GM08714 (cell line): ENCODE results near the gene ZNF205.
"Not testable (repeated sequence)": the region's sequence is repeated elsewhere in the genome, so short reads cannot be mapped to it uniquely, and the experiment has no call there.

Experiments used
- H3K4me3 ChIP-seq: fragments of 200-500 bp; sonication (Bioruptor generic); 2 replicates; pipeline ENCODE4 v1.5.1; 2014; ENCODE audit warnings: mild to moderate bottlenecking, low read length, inconsistent platforms
- ZNF274 ChIP-seq: IDR thresholded peaks from 2 replicates; pipeline ENCODE4 v1.6.1; 2012; ENCODE audit warnings: mild to moderate bottlenecking, low read depth, low read length

ZNF205 gene

DNA sequence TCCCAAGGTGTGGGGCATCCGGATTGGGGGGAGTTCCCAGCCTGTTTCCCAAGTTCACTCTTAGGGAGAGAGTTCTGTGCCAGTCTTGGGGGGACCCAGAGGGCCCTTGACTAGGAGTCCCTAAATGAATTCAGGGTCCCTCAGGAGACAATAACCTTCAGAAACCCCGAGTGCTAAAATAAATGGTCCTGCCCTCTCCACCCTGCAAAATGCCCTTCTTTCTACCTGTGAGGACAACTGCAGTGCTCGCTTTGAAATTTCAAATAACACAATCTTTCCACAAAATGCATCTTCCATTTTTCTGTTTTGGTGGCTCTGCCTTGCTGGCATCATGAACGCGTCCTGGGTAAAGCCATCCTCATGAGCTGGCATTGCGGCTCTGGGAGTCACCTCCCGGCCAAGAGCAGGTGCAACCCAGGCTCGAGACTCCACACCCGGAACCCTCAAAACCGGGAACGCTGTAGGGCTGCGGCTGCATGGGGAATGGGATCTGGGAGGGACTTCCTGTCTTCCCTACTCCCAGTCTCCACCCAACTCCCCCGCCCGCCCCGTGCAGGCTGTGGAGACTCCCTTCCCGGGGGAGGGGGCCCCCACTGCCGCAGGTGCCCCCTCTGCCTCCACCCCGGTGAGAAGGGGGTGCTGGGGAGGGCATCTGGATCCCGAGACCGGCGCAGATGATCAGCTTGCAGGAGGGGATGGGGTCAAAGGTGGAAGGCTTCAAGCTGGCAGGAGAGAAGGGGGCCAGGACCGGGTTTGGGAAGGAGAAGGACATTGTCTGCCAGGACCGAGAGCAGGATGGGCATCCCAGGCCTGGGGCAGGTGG lies at the start of gene ZNF205:
Gene ZNF205, plus strand, starts transcription at position 529 of the 823 bp plus-strand sequence. CDS start 845 bp downstream, outside the sequence.
- TF ChIP-seq ZNF274: no peak
- H3K4me3 ChIP-seq: peak within 1 kb of the TSS; percentile 61

DNA sequence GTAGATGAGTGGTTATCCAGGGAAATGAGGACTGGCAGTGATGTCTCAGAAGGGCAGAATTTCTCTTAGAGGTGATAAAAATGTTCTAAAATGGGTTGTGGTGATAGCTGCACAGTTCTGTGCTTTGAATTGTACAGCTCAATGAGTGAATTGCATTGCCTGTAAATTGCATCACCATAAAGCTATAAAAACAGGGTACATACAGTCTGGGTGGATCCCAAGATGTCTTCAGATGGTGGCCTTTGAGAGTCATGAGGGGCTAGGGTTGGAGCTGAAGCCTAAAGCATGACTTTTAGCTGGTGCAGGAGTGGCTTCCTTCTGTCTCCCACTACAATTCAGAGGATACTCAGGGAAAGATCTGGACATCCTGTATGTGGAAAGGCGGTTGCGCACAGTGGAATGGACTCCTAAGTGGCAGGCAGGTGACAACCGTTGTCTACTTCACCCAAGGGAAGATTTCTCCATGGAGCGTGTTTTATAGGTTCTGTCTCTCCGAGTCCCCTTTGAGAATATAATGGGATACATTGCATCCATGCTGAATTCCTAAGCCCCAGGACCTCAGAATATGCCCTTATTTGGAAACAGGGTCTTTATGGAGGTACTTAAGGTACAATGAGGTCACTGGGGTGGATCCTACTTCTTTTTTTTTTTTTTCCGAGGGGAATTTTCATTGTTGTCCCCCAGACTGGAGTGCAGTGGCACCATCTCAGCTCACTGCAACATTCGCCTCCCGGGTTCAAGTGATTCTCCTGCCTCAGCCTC lies 48.6 kb upstream of the ZNF205 start:
- no peak for TF ChIP-seq ZNF274
- H3K4me3 ChIP-seq: no peak overlapping the region

DNA sequence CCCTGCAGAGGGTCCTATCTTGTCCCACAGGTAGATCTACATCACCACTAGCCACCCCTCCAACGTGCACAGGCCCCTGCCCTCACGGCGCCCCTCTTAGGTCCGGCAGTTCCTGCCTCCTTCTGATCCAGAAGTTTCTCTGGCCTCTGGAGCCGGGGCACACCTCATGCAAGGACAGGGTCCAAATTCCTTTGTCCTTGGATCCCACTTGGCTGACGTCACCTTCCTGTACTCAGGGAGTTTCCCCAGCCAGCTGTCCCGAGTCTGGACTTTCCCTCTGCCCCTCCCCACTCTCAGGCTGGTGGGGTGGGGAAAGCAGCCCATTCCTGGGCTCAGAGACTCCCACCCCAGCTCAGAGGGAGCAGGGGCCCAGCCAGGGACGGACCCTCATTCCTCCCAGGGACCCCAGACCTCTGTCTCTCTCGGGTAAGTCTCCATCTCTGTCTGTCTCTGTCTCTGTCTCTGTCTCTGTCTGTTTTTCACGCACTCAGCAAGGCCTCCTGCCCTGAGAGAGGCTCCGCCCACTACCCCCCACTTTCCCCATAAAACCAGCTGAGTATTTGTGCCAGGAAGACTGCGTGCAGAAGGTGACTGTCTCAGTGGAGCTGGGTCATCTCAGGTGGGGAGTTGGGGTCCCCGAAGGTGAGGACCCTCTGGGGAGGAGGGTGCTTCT lies 47.2 kb upstream of the ZNF205 start, which contains the start of gene IL32:
Gene IL32, plus strand, starts transcription at position 572 of the 673 bp plus-strand sequence. CDS start 172 bp downstream, outside the sequence.
- peak within 1 kb of the TSS; percentile 19; the same call in 1 of the 2 replicates for H3K4me3 ChIP-seq
- TF ChIP-seq ZNF274: no peak

DNA sequence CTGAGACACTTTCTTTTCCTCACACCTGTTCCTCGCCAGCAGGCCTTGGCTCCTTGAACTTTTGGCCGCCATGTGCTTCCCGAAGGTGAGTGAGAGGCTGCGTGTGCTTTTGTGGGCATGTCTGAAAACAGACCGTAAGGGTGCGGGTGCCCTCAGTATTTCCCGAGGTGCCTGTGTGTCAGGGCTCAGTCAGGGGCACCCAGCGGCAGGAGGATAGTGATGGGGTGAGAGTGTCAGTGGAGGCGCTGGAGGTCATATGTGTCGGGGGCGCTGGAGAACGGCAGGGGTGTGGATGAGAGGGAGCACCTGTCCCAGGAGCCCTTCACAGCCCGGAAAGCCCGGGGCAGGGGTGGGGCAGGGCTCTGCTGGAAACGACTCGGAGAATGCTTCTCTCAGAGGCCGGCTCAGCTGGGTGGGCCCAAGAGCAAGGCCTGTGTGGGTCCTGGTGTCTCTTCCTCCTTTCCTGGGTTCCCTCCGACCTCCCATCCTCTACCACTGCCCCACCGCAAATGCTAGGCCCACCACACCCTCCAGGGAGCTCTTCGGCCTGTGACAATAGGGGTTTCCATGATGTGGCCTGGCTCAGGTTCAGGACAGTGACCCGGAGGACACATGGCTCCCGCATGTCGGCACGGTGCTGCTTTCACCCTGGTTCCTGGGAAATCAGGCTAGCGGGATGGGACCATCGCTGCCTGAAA lies 46.5 kb upstream of the ZNF205 start:
- no peak for TF ChIP-seq ZNF274
- peak overlapping the region; percentile 19; the same call in 1 of the 2 replicates for H3K4me3 ChIP-seq

DNA sequence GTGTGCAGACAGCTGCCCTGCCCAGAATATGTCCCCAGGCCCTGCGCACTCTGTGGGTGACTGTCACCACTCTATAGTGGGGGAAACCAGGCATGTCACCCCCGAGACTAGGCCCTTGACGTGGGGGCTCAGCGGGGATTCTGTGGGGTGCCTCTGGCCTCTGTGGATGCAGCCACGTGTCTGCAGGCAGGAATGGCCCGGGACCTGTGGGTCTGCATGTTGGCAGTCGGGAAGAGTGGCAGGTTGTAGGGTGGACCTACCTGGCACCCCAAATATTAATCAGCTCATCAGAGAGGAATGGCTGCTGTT lies 46.0 kb upstream of the ZNF205 start:
- peak overlapping the region; percentile 19; the same call in 1 of the 2 replicates for H3K4me3 ChIP-seq
- no peak for TF ChIP-seq ZNF274

DNA sequence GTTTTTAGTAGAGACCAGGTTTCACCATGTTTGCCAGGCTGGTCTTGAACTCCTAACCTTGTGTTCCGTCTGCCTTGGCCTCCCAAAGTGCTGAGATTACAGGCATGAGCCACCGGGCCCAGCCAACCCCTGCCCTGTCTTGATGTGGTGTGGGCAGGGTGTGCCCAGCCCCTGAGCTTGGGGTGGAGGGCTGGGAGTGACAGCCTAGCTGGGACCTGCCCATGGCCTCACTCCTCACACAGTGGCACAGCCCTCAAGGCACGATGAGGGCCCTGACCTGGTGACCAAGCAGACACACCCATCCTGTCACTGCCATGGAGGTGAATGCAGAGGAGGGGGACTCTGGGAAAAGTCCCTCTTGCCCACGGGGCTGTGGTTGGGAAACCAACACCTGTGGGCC lies 43.9 kb upstream of the ZNF205 start:
- no peak for TF ChIP-seq ZNF274
- H3K4me3 ChIP-seq: no peak overlapping the region

DNA sequence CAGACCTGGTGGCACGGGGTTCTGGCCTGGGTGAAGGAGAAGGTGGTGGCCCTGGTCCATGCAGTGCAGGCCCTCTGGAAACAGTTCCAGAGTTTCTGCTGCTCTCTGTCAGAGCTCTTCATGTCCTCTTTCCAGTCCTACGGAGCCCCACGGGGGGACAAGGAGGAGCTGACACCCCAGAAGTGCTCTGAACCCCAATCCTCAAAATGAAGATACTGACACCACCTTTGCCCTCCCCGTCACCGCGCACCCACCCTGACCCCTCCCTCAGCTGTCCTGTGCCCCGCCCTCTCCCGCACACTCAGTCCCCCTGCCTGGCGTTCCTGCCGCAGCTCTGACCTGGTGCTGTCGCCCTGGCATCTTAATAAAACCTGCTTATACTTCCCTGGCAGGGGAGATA lies 43.2 kb upstream of the ZNF205 start:
- H3K4me3 ChIP-seq: not testable (repeated sequence)

DNA sequence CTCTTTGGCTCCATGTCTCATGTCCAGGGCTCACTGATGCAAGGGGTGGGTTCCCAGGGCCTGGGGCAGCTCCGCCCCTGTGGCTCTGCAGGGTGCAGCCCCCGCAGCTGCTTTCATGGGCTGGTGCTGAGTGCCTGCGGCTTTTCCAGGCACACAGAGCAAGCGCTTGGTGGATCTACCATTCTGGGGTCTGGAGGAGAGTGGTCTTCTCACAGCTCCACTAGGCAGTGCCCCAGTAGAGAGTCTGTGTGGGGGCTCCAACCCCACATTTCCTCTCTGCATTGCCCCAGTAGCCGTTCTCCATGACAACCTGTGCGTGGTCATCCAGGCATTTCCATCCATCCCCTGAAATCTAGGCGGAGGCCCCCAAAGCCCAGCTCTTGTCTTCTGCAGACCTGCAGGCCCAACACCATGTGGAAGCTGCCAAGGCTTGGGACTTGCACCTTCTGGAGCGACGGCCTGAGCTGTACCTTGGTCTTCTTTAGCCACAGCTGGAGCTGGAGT lies 41.7 kb upstream of the ZNF205 start:
- no peak for TF ChIP-seq ZNF274
- no peak overlapping the region for H3K4me3 ChIP-seq

DNA sequence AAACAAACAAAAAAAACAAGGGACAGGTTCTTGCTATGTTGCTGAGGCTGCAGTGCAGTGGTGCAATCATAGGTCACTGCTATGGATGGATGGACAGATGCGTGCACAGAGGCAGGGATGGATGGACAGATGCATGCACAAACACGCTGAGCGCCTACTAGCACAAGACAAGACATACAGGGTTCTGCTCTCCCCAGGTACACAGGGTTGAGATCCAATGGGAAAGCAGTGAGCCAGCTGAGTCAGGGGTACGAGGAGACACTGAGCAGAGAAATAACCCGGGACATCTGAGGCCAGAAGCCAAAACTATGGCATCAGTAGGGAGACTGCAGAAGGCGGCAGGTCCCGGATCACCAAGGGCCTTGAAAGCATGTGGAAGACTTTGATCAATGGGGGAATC lies 40.7 kb upstream of the ZNF205 start:
- TF ChIP-seq ZNF274: no peak
- H3K4me3 ChIP-seq: no peak overlapping the region

DNA sequence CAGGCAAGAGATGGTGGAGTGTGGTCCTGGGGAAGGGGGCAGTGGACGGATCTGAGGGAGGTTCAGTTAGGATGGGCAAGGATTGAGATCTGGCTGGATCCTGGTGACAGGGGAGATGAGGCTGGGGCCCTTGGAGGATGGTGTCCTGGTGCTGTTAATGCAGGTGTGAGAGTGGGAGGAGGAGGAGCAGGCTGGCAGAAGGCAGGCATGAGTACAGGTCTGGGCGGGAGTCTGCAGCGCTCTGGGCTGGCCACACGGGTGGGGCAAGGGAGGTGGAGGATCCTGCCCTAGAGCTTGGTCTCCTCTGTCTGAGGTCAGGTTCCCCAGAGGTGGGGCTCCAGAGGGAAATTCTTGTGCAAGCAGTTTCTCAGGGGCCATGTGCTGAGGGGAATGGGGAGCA lies 40.2 kb upstream of the ZNF205 start:
- not testable (repeated sequence) for H3K4me3 ChIP-seq

DNA sequence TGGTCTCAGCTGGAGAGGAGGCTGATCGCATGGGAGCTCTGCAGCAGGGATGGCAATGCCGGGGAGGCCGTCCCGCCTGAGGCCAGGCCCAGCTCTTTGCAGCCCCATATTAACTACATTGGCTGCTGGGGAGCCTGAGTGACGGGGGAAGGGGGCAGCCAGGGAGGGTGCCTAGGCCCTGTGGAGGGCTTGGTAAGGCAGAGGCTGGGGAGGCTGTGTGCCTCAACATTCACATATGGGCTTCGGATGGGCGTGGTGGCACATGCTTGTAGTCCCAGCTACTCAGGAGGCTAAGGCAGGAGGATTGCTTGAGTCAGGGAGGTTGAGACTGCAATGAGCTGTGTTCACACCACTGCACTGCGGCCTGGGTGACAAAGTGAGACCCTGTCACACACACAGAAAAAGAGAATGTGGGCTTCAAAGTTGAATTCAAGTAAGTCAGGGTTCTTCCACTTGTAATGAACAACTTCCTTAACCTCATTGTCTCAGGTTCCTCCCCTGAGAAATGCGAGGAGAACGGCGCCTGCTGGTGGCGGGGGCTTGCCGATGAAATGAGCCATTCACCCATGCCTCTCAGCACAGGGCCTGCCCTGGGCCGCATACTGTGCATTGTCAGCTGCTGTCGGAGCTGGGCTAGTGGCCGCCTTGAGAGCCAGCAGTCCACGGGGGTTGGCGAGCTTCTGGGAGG lies 39.7 kb upstream of the ZNF205 start:
- not testable (repeated sequence) for H3K4me3 ChIP-seq

DNA sequence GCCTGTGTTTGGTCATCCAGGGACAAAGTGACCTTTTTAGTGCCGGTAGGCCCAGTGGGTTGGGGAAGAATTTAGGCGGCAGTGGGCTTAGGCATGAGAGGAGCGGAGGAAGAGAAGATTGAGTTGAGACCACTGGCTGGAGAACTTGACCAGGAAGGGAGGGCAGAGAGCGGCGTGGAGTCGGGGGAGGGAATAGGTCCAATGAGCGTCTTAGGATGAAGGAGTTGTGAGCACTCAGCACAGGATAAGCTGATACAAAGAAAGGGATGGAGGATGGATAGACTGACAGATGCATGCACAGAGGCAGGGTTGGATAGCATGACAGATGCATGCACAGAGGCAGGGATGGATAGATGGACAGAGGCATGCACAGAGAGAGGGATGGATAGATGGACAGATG lies 38.9 kb upstream of the ZNF205 start:
- TF ChIP-seq ZNF274: no peak
- H3K4me3 ChIP-seq: no peak overlapping the region

DNA sequence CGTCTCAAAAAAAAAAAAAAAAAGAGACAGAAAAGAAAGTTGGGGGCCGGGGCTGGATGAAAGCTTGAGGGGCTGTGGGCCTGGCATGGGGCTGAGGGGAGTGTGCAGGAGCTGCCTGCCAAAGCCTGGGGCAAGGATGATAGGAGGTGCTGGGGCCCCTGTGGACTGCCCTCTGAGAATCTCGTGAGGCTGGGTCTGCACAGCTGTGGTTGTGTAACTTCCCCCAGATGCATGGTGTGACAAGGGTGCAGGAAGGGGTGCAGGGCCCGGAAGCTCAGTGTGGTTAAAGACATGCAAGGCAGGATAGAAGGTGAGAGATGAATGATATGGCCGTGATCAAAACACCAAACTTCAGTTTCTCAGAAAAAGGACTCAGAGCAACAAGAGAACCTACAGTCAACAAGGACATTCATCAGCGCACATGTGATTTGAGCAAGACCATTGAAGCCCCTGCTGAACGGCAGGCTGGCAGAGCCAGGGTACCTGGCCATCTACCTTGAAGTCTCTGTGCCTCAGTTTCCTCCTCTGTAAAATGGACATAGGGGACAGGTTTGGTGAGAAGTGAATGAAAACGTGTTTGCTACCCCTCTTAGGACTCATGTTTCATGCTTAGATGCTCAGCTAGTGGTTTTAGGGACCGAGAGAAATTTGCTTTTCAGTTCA lies 37.4 kb upstream of the ZNF205 start:
- TF ChIP-seq ZNF274: no peak
- peak overlapping the region; percentile 45; the same call in 1 of the 2 replicates for H3K4me3 ChIP-seq
